Measurements from ENCODE around the gene SRP14.
A peak's percentile ranks its signal among the peaks of the same experiment; 100 is the strongest.

Gene SRP14

DNA sequence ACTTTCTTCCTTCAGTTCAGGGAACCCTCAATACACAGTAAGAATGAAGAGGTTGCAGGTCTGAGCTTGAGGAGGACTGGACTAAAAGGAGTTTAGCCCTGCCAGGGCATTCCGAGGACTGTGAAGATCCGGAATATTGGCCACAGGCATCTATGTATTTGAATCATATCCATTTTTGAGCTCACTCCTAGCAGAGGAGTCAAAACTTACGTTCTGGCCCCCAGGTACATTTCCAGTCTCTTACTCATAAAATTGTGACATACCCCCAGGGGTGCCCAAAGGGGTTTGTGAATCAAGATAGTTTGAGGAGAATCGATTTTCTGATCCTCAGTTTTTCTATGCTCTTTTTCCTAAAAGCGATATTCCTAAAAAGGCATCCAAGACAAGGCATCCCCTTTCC is 27.6 kb upstream of the SRP14 start:
- Histone ChIP-seq H3K4me3 (ENCODE audit: low read depth, low read length) (no peak overlapping the region), H3K27me3 (ENCODE audit: insufficient read depth, low read length) (no peaks in the 10 kb centered on the region), H3K36me3 (ENCODE audit: insufficient read depth, low read length) (no peaks in the 10 kb centered on the region), H3K4me1 (ENCODE audit: control insufficient read depth, insufficient read depth, low read length, unreplicated experiment) (peaks cover 52% of the 10 kb centered on the region), H3K79me2 (ENCODE audit: control insufficient read depth, insufficient read depth, low read length, unreplicated experiment) (no peaks in the 10 kb centered on the region), H2AFZ (ENCODE audit: low read length, unreplicated experiment) (no peak overlapping the region), H3K27ac (ENCODE audit: low read depth, low read length) (no peak overlapping the region)

GRCh38 chr15:40065166-40065565 is 26.2 kb upstream of the SRP14 start:
- no peak overlapping the region for H3K4me3 ChIP-seq (ENCODE audit: low read depth, low read length)
- H3K27me3 ChIP-seq (ENCODE audit: insufficient read depth, low read length) = no peaks in the 10 kb centered on the region
- peak overlapping the region; percentile 86 for H3K27ac ChIP-seq (ENCODE audit: low read depth, low read length)
- H3K79me2 ChIP-seq (ENCODE audit: control insufficient read depth, insufficient read depth, low read length, unreplicated experiment) = no peaks in the 10 kb centered on the region
- H3K36me3 ChIP-seq (ENCODE audit: insufficient read depth, low read length) = 0 out of 2 replicates have a peak, but pooled peaks cover 7% of the 10 kb centered on the region
- peaks cover 50% of the 10 kb centered on the region for H3K4me1 ChIP-seq (ENCODE audit: control insufficient read depth, insufficient read depth, low read length, unreplicated experiment)
- H2AFZ ChIP-seq (ENCODE audit: low read length, unreplicated experiment) = no peak overlapping the region

GRCh38 chr15:40064231-40064894 is 25.4 kb upstream of the SRP14 start:
- H3K4me1 ChIP-seq (ENCODE audit: control insufficient read depth, insufficient read depth, low read length, unreplicated experiment) = peaks cover 43% of the 10 kb centered on the region
- H3K4me3 ChIP-seq (ENCODE audit: low read depth, low read length) = peak overlapping the region; percentile 9; the same call in 1 of the 2 replicates
- H2AFZ ChIP-seq (ENCODE audit: low read length, unreplicated experiment) = peak overlapping the region; percentile 28
- H3K36me3 ChIP-seq (ENCODE audit: insufficient read depth, low read length) = 0 out of 2 replicates have a peak, but pooled peaks cover 8% of the 10 kb centered on the region
- H3K79me2 ChIP-seq (ENCODE audit: control insufficient read depth, insufficient read depth, low read length, unreplicated experiment) = no peaks in the 10 kb centered on the region
- no peaks in the 10 kb centered on the region for H3K27me3 ChIP-seq (ENCODE audit: insufficient read depth, low read length)
- H3K27ac ChIP-seq (ENCODE audit: low read depth, low read length) = peak overlapping the region; percentile 86

GRCh38 chr15:40063563-40064011 is 24.6 kb upstream of the SRP14 start:
- Histone ChIP-seq H3K4me1 (ENCODE audit: control insufficient read depth, insufficient read depth, low read length, unreplicated experiment) (peaks cover 41% of the 10 kb centered on the region), H3K27ac (ENCODE audit: low read depth, low read length) (peak overlapping the region; percentile 86)

DNA sequence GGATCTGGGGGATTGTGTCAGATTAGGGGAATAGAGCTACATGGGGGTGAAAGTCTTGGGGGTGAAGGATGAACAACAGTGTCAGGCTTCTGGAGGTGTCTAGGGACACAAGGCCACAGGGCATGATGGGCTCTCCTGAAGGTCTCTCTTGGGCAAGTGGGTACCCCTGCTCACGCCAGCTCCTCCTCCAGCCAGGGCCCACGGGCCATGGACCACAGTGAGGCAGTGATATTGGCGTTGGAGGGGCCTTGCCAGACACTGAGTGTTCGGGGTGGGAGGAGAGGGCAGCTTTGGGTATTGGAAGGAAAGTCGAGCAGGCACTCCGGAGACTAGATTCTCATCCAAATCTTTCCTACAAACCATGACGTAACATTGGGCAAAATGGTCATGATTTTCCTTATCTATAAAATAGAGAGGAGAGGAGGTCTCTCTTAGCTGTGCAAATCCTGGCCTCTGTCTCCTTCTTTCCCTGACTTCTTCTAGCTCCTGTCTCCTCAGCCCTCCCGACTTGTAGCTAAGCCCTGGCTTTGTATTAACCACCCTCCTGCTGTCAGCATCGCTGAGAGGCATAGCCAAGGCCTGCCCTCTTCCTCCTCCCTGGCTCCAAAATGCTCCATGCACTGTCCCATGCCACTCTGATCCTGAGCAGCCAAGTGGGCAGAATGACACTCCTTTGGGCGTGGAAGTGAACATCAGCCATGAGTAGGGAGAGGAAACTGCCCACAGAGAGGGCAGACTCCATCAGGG is 24.0 kb upstream of the SRP14 start:
- H3K27me3 ChIP-seq (ENCODE audit: insufficient read depth, low read length) = no peaks in the 10 kb centered on the region
- H3K4me1 ChIP-seq (ENCODE audit: control insufficient read depth, insufficient read depth, low read length, unreplicated experiment) = peaks cover 41% of the 10 kb centered on the region
- H3K27ac ChIP-seq (ENCODE audit: low read depth, low read length) = peak overlapping the region; percentile 86
- no peaks in the 10 kb centered on the region for H3K79me2 ChIP-seq (ENCODE audit: control insufficient read depth, insufficient read depth, low read length, unreplicated experiment)
- H3K4me3 ChIP-seq (ENCODE audit: low read depth, low read length) = no peak overlapping the region
- no peak overlapping the region for H2AFZ ChIP-seq (ENCODE audit: low read length, unreplicated experiment)
- H3K36me3 ChIP-seq (ENCODE audit: insufficient read depth, low read length) = 0 out of 2 replicates have a peak, but pooled peaks cover 8% of the 10 kb centered on the region

More at GRCh38 chr15:40063563-40064011, 24.6 kb upstream of the SRP14 start:
- H3K79me2 ChIP-seq (ENCODE audit: control insufficient read depth, insufficient read depth, low read length, unreplicated experiment) = no peaks in the 10 kb centered on the region
- no peaks in the 10 kb centered on the region for H3K27me3 ChIP-seq (ENCODE audit: insufficient read depth, low read length)
- H3K36me3 ChIP-seq (ENCODE audit: insufficient read depth, low read length) = 0 out of 2 replicates have a peak, but pooled peaks cover 8% of the 10 kb centered on the region
- peak overlapping the region; percentile 9; the same call in 1 of the 2 replicates for H3K4me3 ChIP-seq (ENCODE audit: low read depth, low read length)
- H2AFZ ChIP-seq (ENCODE audit: low read length, unreplicated experiment) = no peak overlapping the region

DNA sequence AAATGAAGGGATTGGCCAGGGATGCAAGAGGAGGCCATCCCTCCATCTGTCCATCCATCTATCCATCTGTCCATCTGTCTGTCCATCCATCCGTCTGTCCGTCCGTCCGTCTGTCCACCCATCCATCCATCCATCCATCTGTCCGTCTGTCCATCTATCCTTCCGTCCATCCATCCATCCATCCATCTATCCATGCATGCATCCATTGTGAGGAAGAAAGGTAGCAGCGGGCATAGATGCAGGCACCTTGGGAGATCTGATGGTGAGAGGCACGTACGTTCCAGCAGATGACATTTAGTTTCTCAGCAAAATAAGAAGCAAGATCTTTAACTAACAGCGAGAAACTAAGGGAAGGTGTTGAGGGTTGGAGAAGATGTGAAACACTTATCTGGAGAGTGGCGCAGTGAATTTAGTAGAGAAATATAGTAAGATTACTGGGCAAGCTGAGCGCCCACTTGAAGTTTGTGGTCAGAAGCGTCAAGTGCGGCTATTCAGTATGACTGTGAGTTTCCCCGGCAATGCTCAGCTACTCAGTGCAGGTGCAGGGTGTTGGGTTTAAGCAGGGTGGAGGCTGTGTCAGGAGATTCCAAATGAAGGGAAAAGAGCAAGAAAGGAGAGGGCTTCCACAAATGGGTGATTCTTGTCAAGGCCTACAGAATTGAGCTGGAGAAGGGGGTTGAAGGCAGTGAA is 22.4 kb upstream of the SRP14 start:
- no peaks in the 10 kb centered on the region for H3K79me2 ChIP-seq (ENCODE audit: control insufficient read depth, insufficient read depth, low read length, unreplicated experiment)
- no peak overlapping the region for H3K27ac ChIP-seq (ENCODE audit: low read depth, low read length)
- H3K36me3 ChIP-seq (ENCODE audit: insufficient read depth, low read length) = 0 out of 2 replicates have a peak, but pooled peaks cover 8% of the 10 kb centered on the region
- H2AFZ ChIP-seq (ENCODE audit: low read length, unreplicated experiment) = no peak overlapping the region
- no peak overlapping the region for H3K4me3 ChIP-seq (ENCODE audit: low read depth, low read length)
- no peaks in the 10 kb centered on the region for H3K27me3 ChIP-seq (ENCODE audit: insufficient read depth, low read length)
- peaks cover 36% of the 10 kb centered on the region for H3K4me1 ChIP-seq (ENCODE audit: control insufficient read depth, insufficient read depth, low read length, unreplicated experiment)

DNA sequence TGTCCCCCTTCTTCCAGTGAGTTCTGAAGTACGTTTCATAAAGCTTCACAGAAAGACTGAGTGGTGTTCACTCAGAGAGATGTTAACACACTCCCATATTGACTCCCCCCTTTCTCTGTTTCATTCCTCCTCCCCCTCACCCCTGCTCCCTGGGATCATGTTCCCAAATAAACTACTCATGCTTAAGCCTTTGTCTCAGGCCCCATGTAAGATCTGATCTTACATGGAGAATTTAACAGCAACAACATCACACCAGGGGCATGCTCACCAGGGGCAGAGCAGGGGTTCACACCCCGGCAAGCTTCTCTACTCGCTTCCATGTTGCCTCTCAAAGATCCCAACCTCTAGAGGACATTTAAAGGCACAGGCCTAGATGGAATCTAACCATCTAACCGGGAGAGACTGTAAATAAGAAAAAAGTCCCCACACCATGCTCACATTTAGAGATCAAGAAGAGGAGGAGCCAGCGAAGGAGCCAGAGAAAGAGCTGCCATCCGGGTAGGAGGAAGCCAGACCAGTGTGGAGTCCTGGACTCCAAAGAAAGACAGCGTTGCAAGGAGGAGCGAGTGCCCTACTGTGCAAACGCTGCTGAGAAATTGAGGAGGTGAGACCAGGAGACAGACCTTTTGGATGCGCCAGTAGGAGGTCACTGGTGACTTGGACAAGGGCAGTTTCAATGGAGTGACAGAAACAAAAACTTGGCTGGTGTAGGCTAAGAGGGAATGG is 21.4 kb upstream of the SRP14 start:
- Histone ChIP-seq H3K4me1 (ENCODE audit: control insufficient read depth, insufficient read depth, low read length, unreplicated experiment) (peaks cover 42% of the 10 kb centered on the region), H3K4me3 (ENCODE audit: low read depth, low read length) (no peak overlapping the region), H2AFZ (ENCODE audit: low read length, unreplicated experiment) (no peak overlapping the region), H3K79me2 (ENCODE audit: control insufficient read depth, insufficient read depth, low read length, unreplicated experiment) (no peaks in the 10 kb centered on the region), H3K36me3 (ENCODE audit: insufficient read depth, low read length) (0 out of 2 replicates have a peak, but pooled peaks cover 8% of the 10 kb centered on the region), H3K27ac (ENCODE audit: low read depth, low read length) (no peak overlapping the region), H3K27me3 (ENCODE audit: insufficient read depth, low read length) (no peaks in the 10 kb centered on the region)

- Histone ChIP-seq H3K27me3 (ENCODE audit: insufficient read depth, low read length) (no peaks in the 10 kb centered on the region), H3K4me3 (ENCODE audit: low read depth, low read length) (no peak overlapping the region), H3K4me1 (ENCODE audit: control insufficient read depth, insufficient read depth, low read length, unreplicated experiment) (peaks cover 44% of the 10 kb centered on the region), H3K27ac (ENCODE audit: low read depth, low read length) (no peak overlapping the region), H2AFZ (ENCODE audit: low read length, unreplicated experiment) (no peak overlapping the region), H3K79me2 (ENCODE audit: control insufficient read depth, insufficient read depth, low read length, unreplicated experiment) (no peaks in the 10 kb centered on the region), H3K36me3 (ENCODE audit: insufficient read depth, low read length) (0 out of 2 replicates have a peak, but pooled peaks cover 8% of the 10 kb centered on the region)
Measured at GRCh38 chr15:40059821-40060220, 20.8 kb upstream of the SRP14 start.

- Histone ChIP-seq H3K79me2 (ENCODE audit: control insufficient read depth, insufficient read depth, low read length, unreplicated experiment) (no peaks in the 10 kb centered on the region), H3K36me3 (ENCODE audit: insufficient read depth, low read length) (0 out of 2 replicates have a peak, but pooled peaks cover 8% of the 10 kb centered on the region), H3K4me1 (ENCODE audit: control insufficient read depth, insufficient read depth, low read length, unreplicated experiment) (peaks cover 43% of the 10 kb centered on the region), H3K27ac (ENCODE audit: low read depth, low read length) (peak overlapping the region; percentile 62), H3K27me3 (ENCODE audit: insufficient read depth, low read length) (no peaks in the 10 kb centered on the region), H2AFZ (ENCODE audit: low read length, unreplicated experiment) (peak overlapping the region; percentile 16), H3K4me3 (ENCODE audit: low read depth, low read length) (no peak overlapping the region)
Measured at GRCh38 chr15:40058476-40059140, 19.6 kb upstream of the SRP14 start.
